ENCODE data around the gene GDAP2.
"Not testable (repeated sequence)": the region's sequence is repeated elsewhere in the genome, so short reads cannot be mapped to it uniquely, and the experiment has no call there.

Gene GDAP2

GRCh38 chr1:117899801-117900200 is 29.6 kb downstream of the GDAP2 start:
- DNase-seq (ENCODE audit: low spot score), result no peak

GRCh38 chr1:117897551-117897950 is 31.9 kb downstream of the GDAP2 start:
- DNase-seq (ENCODE audit: low spot score), result no peak

DNA sequence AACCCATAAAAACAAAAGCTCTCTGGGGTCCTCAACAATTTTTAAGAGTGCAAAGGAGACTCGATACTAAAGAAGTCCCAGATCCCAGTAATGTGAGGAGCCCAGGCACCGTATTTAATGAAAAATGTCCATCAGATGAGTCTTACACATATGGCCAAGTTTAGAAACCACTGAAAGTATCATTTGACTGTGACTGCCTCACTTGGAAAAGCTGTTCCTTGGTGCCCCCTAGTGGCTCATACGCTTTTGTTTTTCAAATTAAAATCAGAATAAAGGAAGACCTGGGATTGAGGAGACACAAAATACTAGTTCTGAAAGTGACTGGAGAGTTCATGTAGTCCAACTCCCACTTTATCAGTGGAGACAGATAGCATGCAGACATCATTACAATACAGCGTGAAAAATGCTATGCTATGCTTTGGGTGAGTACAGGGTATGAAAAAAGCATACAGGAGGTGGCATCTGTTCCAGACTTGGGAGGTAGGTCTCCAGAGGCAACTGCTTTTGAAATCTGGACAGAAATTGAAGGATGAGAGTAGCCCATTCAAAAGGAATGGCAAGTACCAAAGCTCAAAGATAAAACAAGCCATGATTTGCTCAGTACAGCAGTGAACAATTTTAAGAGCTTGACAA is 33.8 kb downstream of the GDAP2 start:
- DNase-seq (ENCODE audit: low spot score), result peak; percentile 80

DNA sequence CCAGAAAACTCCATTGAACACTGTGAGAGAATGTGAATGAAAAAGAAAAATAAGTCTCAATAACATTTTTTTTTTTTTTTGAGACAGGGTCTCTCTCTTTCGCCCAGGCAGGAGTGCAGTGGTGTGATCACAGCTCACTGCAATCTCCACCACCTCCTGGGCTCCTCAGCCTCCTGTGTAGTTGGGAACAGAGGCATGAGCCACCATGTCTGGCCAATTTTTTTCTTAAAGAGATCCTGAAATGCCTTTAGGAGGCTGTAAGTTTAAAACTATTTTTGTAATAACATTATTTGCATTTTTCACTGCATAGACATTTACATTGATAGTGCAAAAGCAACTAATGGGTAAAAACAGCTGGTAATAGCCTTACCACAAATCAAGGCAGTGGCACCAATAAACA is 35.3 kb downstream of the GDAP2 start:
- DNase-seq (ENCODE audit: low spot score), result no peak

DNA sequence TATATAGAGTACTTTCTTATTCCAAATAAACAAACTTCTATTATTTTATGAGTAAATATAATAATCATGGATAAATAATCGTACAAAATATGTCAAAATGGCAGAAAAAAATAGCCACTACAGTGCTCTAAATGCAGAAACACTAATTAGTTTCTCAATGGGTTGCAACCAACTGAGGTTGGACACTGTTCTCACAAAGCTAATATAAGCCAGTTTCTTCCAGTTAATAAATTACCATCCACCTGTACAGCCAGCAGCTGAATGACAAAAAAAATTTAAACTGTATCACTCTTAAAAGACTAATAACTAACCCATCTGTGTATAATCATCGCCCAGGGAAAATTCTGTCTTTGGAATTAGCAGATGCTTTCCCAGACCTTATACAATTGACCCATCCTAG is 36.9 kb downstream of the GDAP2 start:
- no peak for DNase-seq (ENCODE audit: low spot score)

DNA sequence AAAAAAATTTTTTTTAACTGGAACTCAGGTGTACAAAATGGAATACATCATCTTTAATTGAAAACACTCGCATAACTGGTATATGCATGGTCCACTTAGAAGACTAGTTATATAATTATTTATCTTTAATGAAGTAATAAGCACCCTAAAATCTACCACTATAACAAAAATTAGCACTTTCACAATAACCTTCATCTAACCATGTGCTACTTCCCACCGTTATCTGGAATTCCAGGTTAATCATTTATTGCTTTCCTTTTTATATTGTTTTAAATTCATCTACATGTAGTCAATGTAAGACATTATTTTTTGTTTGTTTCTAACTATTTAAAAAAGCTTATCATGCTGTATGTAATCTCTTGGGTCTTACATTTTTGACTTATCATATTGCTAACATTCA is 39.0 kb downstream of the GDAP2 start:
- no peak for DNase-seq (ENCODE audit: low spot score)

- DNase-seq (ENCODE audit: low spot score), result no peak
These were observed 43.2 kb downstream of the GDAP2 start for GRCh38 chr1:117886101-117886795.

GRCh38 chr1:117883616-117884015 is 45.8 kb downstream of the GDAP2 start:
- no peak for DNase-seq (ENCODE audit: low spot score)

- no peak for DNase-seq (ENCODE audit: low spot score)
These were observed 50.1 kb downstream of the GDAP2 start for GRCh38 chr1:117879284-117879683.

GRCh38 chr1:117877823-117878222 is 51.6 kb downstream of the GDAP2 start:
- DNase-seq (ENCODE audit: low spot score), result no peak

DNA sequence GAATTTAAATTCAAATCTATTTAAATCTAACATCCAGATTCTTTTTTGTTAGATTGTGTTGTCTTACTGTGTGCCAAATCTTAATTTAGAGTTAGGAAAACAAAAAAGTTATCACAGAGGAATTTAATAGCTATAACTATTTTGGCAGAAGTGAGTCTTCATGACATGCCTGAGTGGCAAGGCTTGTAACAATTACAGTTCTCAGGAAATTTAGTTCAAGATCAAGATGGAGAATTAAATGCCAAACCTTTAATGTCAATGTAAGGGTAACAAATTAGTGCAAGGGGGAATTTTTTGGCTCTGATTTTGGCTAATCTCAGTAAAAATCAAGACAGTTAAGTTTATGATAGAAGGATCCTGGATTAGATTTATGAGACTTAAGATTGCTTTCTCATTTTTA is 58.4 kb downstream of the GDAP2 start:
- DNase-seq (ENCODE audit: low spot score), result no peak

GRCh38 chr1:117861694-117862093 is 67.7 kb downstream of the GDAP2 start:
- DNase-seq (ENCODE audit: low spot score), result no peak

DNA sequence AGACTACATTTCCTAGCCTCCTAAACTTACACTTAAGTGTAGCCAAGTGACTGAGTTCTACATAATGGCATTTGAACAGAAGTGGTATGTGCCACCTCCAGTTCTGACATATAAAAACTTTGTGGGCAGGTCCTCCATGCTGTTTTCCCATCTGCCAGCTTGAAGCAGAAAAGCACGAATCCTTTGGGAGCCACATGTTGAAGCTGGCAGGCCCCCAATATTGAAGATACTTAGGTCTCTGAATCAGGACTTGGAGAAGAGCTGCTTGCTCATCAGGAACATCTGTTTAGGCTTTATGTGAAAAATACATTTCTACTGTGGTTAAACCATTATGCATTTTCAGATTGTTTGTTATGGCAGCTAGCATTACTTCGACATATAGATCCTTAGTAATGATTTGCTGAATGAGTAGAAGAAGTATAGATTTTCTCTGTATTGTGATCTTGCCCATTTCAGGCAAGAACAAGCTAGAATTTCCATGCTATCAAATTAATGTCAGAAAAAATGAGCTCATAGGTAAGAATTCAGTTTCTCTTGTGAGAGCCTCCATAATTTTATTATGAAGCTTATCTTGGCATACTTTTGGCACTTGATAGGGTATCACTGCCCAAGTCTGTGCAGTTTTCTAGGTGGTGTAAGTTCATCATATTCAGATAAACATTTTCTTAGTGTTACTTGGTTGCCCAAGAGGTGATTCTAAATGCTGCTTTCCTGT is 68.4 kb downstream of the GDAP2 start:
- DNase-seq (ENCODE audit: low spot score), result no peak

DNA sequence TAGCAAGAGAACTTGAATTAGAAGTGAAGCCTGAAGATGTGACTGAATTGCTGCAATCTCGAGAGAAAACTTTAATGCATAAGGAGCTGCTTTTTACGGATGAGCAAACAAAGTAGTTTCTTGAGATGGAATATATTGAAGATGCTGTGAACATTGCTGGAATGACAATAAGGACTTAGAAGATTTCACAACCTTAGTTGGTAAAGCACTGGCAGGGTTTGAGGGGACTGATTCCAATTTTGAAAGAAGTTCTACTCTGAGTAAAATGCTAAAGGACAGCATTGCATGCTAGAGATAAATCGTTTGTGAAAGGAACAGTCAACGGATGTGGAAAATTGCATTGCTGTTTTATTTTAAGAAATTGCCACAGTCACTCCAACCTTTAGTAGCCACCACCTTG is 69.5 kb downstream of the GDAP2 start:
- DNase-seq (ENCODE audit: low spot score), result no peak

- no peak for DNase-seq (ENCODE audit: low spot score)
These were observed 72.0 kb downstream of the GDAP2 start for GRCh38 chr1:117857418-117857817.

DNA sequence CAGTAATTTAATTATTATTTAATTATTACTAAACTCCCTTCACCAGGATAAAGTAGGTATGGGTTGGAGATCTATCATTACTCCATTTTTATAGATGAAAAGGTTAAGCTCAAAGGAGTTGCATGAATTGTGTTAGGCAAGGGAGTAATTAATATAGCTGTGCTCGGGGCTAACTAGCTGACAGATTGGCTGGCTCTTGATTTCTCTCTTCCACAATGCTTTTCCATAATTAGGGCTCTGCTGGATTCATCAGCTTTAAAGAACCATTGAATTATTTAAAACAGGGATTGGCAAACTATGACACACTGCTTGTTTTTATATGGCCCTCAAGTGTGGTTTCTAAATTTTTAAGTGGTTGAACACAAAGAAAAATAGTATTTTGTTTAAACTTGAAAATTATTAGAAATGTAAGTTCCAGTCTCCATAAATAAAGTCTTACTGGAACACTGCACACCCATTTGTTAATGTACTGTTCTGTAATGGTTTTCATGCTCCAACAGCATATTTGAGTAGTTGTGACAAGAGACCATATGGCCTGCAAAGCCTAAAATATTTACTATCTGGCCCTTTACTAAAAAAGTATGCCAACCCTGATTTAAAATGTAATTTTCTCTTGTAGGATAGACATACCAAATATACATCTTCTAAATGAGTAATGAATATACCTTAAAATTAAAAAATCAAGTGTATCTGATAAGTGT is 76.4 kb downstream of the GDAP2 start:
- DNase-seq (ENCODE audit: low spot score), result no peak

DNA sequence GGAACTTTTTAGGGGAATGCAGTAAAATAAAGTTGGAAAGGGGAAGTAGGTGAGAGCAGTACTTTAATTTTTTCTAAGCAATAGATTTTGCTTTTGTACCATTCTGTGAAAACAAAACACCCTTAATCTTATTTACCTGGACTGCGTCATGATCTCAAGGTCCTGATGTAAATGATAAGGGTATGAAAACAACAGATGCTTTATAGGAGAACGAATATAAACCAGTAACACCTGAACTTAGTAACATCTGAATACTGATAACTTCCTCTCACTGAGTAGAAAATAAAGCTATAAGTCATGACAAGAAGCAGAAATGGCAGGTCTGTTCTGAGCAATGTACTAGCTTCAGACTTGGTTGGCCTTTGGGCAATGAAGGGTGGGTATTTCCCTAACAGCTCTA is 77.7 kb downstream of the GDAP2 start:
- DNase-seq (ENCODE audit: low spot score), result no peak

DNA sequence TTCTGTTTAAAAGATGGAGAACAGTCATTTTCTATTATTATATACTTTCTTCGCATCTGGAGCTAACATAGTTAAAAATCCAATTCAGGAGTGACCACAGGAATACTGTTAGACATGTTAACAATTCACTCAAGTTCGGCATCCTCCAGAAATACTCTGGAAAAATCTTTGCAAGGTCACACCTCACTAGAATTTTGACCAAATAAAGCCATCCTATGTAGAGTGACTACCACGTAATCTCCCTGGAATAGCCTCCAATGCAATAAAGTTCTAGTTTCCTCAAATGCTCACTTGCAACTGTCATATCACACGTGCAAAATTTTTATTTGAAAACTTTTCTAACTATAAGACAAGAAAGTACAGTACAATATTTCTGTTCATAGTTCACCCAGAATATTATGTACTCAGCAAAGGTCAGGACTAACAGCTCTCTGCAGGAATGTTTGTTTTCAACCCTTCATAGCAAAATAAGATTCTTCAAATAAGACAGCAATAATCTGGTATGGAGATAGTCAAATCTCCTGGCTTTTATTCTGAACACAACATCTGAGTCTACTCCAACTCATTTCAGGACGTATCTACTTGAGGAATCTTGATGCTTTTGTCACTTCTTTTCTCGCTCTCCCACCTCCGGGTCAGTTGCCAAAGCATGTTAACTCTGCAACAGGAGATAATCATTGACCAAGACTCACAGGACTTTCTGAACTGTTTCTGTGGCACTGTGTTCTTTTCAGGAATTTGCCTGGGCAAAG is 82.6 kb downstream of the GDAP2 start:
- DNase-seq (ENCODE audit: low spot score), result no peak

- not testable (repeated sequence) for DNase-seq (ENCODE audit: low spot score)
These were observed 84.9 kb downstream of the GDAP2 start for GRCh38 chr1:117844478-117844877.

DNA sequence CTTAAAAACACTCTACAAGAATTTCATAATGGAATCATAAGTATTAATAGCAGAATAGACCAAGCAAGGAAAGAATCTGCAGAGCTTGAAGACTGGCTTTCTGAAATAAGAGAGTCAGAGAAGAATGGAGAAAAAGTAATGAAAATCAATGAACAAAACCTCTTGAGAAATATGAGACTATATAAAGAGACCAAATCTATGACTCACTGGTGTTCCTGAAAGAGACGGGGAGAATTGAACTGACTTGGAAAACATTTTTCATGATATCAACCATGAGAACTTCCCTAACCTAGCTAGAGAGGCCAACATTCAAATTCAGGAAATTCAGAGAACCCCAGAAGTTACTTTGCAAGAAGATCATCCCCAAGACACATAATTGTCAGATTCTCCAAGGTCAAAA is 85.6 kb downstream of the GDAP2 start:
- no peak for DNase-seq (ENCODE audit: low spot score)

- DNase-seq (ENCODE audit: low spot score), result no peak
These were observed 86.8 kb downstream of the GDAP2 start for GRCh38 chr1:117842408-117843170.
